ENCODE measurements around the gene PCSK4. TPM values are rescaled to one million over a fixed set of nuclear protein-coding genes. Genes with fewer than 3 reads are reported as not detected.

PCSK4 gene
- polyA plus RNA-seq, 1 donor (not counting 4 experiments of a cell fraction or from before 2014, with no cell fraction given), result 0.25 TPM

GRCh38 chr19:1468821-1469254 lies 21.3 kb downstream of the PCSK4 start:
- Histone ChIP-seq H3K9ac (ENCODE audit: control insufficient read depth, extremely low read depth, insufficient read depth, low read length) (no peak overlapping the region), H3K4me1 (ENCODE audit: control insufficient read depth, extremely low read depth, insufficient read depth, low read length) (peaks cover 16% of the 10 kb centered on the region), H3K9me1 (ENCODE audit: control insufficient read depth, extremely low read depth, insufficient read depth, low read length) (peaks cover 4% of the 10 kb centered on the region), H3K4me3 (ENCODE audit: control insufficient read depth in 2 of 3, extremely low read depth in 1 of 3, insufficient read depth in 2 of 3, low read depth in 1 of 3, low read length in 3 of 3) (peak overlapping the region in 2 of 3 experiments; percentile 27 to 36), H3K27me3 (ENCODE audit: control insufficient read depth, extremely low read depth, insufficient read depth, low read length) (peaks cover 61% of the 10 kb centered on the region), H3K9me3 (ENCODE audit: control insufficient read depth, low read depth, low read length) (no peaks in the 10 kb centered on the region), H3K4me2 (ENCODE audit: control insufficient read depth, extremely low read depth, insufficient read depth, low read depth, low read length) (peak overlapping the region; percentile 60), H3K27ac (ENCODE audit: control insufficient read depth, insufficient read depth, low read length) (no peak overlapping the region), H4K20me1 (ENCODE audit: control insufficient read depth, extremely low read depth, insufficient read depth, low read length) (peaks cover 12% of the 10 kb centered on the region), H3K36me3 (ENCODE audit: control insufficient read depth in 2 of 2, extremely low read depth in 1 of 2, insufficient read depth in 2 of 2, low read length in 2 of 2) (no peaks in the 10 kb centered on the region), H2AFZ (ENCODE audit: control insufficient read depth, low read length) (no peak overlapping the region), H3K79me2 (ENCODE audit: control insufficient read depth, insufficient read depth, low read length) (no peaks in the 10 kb centered on the region)
- dilution Hi-C loops (cut with MboI; ENCODE audit: extremely low pct_ligation_motif_present, low sequenced_read_pairs), result no loop called here
- DNase-seq (ENCODE audit: low read depth, low spot score), result no peak
- no peak for FAIRE-seq
- TF ChIP-seq EZH2 (IDR thresholded peaks at IDR 0.05; ENCODE audit: low read length) (no peak), CTCF (optimal IDR thresholded peaks at IDR 0.05 in 1 of 3, IDR thresholded peaks at IDR 0.05 in 1 of 3, conservative IDR thresholded peaks at IDR 0.05 in 1 of 3; ENCODE audit: extremely low read depth in 1 of 3, insufficient read depth in 2 of 3, low read length in 3 of 3) (peak in 2 of 3 experiments; percentile 13 to 54)

- no peak overlapping the region for H3K9ac ChIP-seq (ENCODE audit: control insufficient read depth, extremely low read depth, insufficient read depth, low read length)
- H3K4me2 ChIP-seq (ENCODE audit: control insufficient read depth, extremely low read depth, insufficient read depth, low read depth, low read length), result peak overlapping the region; percentile 60
- H3K27ac ChIP-seq (ENCODE audit: control insufficient read depth, insufficient read depth, low read length), result no peak overlapping the region
- H3K27me3 ChIP-seq (ENCODE audit: control insufficient read depth, extremely low read depth, insufficient read depth, low read length), result peaks cover 61% of the 10 kb centered on the region
- H2AFZ ChIP-seq (ENCODE audit: control insufficient read depth, low read length), result no peak overlapping the region
- H3K9me1 ChIP-seq (ENCODE audit: control insufficient read depth, extremely low read depth, insufficient read depth, low read length), result peaks cover 4% of the 10 kb centered on the region
- dilution Hi-C loops (cut with MboI; ENCODE audit: extremely low pct_ligation_motif_present, low sequenced_read_pairs), result no loop called here
- H3K79me2 ChIP-seq (ENCODE audit: control insufficient read depth, insufficient read depth, low read length), result no peaks in the 10 kb centered on the region
- DNase-seq (ENCODE audit: low read depth, low spot score), result no peak
- H3K4me3 ChIP-seq (ENCODE audit: control insufficient read depth in 2 of 3, extremely low read depth in 1 of 3, insufficient read depth in 2 of 3, low read depth in 1 of 3, low read length in 3 of 3), result peak overlapping the region in 1 of 3 experiments; percentile 36
- no peaks in the 10 kb centered on the region for H3K36me3 ChIP-seq (ENCODE audit: control insufficient read depth in 2 of 2, extremely low read depth in 1 of 2, insufficient read depth in 2 of 2, low read length in 2 of 2)
- no peaks in the 10 kb centered on the region for H3K9me3 ChIP-seq (ENCODE audit: control insufficient read depth, low read depth, low read length)
- TF ChIP-seq CTCF (optimal IDR thresholded peaks at IDR 0.05 in 1 of 3, IDR thresholded peaks at IDR 0.05 in 1 of 3, conservative IDR thresholded peaks at IDR 0.05 in 1 of 3; ENCODE audit: extremely low read depth in 1 of 3, insufficient read depth in 2 of 3, low read length in 3 of 3) (no peak), EZH2 (IDR thresholded peaks at IDR 0.05; ENCODE audit: low read length) (peak; percentile 74)
- no peak for FAIRE-seq
- peaks cover 12% of the 10 kb centered on the region for H4K20me1 ChIP-seq (ENCODE audit: control insufficient read depth, extremely low read depth, insufficient read depth, low read length)
- H3K4me1 ChIP-seq (ENCODE audit: control insufficient read depth, extremely low read depth, insufficient read depth, low read length), result peaks cover 16% of the 10 kb centered on the region
Observed at GRCh38 chr19:1468274-1468820, 21.8 kb downstream of the PCSK4 start.
